ENCODE measurements around the gene CDYL2. TPM values are rescaled to one million over a fixed set of nuclear protein-coding genes. Genes with fewer than 3 reads are reported as not detected.

Gene CDYL2
- total and polyA plus RNA-seq, 4 experiments from 2014 or later = 0.91 to 42.4 (median 20.0) TPM

- POLR2A ChIA-PET (ENCODE audit: partially characterized antibody) = no interaction called here
Observed at GRCh38 chr16:80743273-80743672, 61.1 kb downstream of the CDYL2 start.

GRCh38 chr16:80742331-80742730 lies 62.1 kb downstream of the CDYL2 start:
- Histone ChIP-seq H3K27ac (ENCODE audit: low read depth, low read length) (no peak overlapping the region), H3K4me1 (ENCODE audit: insufficient read depth, low read length) (peaks cover 10% of the 10 kb centered on the region), H3K27me3 (ENCODE audit: insufficient read depth, low read length) (no peaks in the 10 kb centered on the region), H3K9me3 (ENCODE audit: control insufficient read depth in 1 of 2, low read length in 2 of 2) (no peaks in the 10 kb centered on the region), H3K36me3 (ENCODE audit: insufficient read depth, low read length) (no peaks in the 10 kb centered on the region), H3K4me3 (ENCODE audit: low read length in 2 of 2) (no peak overlapping the region)
- H3K4me3 Mint-ChIP-seq = peak overlapping the region in 1 of 8 donors; percentile 11
- ChIA-PET POLR2A (ENCODE audit: partially characterized antibody) (no interaction called here), CTCF (ENCODE audit: partially characterized antibody) (no interaction called here)
- intact Hi-C loops (cut with micrococcal nuclease) = loop anchor here (10.0 kb wide), 1 partner anchor 158 kb away; no protein-coding TSS in a partner anchor
- H3K4me1 Mint-ChIP-seq = peaks cover 11 to 26% (median 12%) of the 10 kb centered on the region in 4 donors
- DNase-seq = no peak
- H3K36me3 Mint-ChIP-seq = peaks cover 18 to 43% of the 10 kb centered on the region in 2 donors
- no peaks in the 10 kb centered on the region for H3K27me3 Mint-ChIP-seq
- H3K9me3 Mint-ChIP-seq = peaks cover 0 to 26% (median 17%) of the 10 kb centered on the region in 8 donors
- peak overlapping the region in 1 of 7 donors; percentile 13 for H3K27ac Mint-ChIP-seq

More at GRCh38 chr16:80743273-80743672, 61.1 kb downstream of the CDYL2 start:
- CTCF ChIA-PET (ENCODE audit: partially characterized antibody) = no interaction called here
- H3K27me3 ChIP-seq (ENCODE audit: insufficient read depth, low read length) = no peaks in the 10 kb centered on the region
- H3K27ac ChIP-seq (ENCODE audit: low read depth, low read length) = no peak overlapping the region
- no peak overlapping the region for H3K4me3 ChIP-seq (ENCODE audit: low read length in 2 of 2)
- H3K9me3 ChIP-seq (ENCODE audit: control insufficient read depth in 1 of 2, low read length in 2 of 2) = no peaks in the 10 kb centered on the region
- Mint-ChIP-seq H3K4me1 (peaks cover 16 to 32% (median 18%) of the 10 kb centered on the region in 4 donors), H3K27me3 (no peaks in the 10 kb centered on the region), H3K9me3 (peaks cover 0 to 26% (median 17%) of the 10 kb centered on the region in 8 donors), H3K36me3 (peaks cover 14 to 43% of the 10 kb centered on the region in 2 donors), H3K4me3 (no peak overlapping the region), H3K27ac (no peak overlapping the region)
- DNase-seq = no peak
- H3K4me1 ChIP-seq (ENCODE audit: insufficient read depth, low read length) = peaks cover 11% of the 10 kb centered on the region
- H3K36me3 ChIP-seq (ENCODE audit: insufficient read depth, low read length) = no peaks in the 10 kb centered on the region
- intact Hi-C loops (cut with micrococcal nuclease) = loop anchor here (10.0 kb wide), 1 partner anchor 158 kb away; no protein-coding TSS in a partner anchor

GRCh38 chr16:80741724-80742123 lies 62.7 kb downstream of the CDYL2 start:
- DNase-seq = no peak
- H3K36me3 Mint-ChIP-seq = peaks cover 18 to 46% of the 10 kb centered on the region in 2 donors
- H3K27ac Mint-ChIP-seq = no peak overlapping the region
- H3K4me1 Mint-ChIP-seq = peaks cover 10 to 25% (median 11%) of the 10 kb centered on the region in 4 donors
- H3K4me1 ChIP-seq (ENCODE audit: insufficient read depth, low read length) = peaks cover 8% of the 10 kb centered on the region
- CTCF ChIA-PET (ENCODE audit: partially characterized antibody) = no interaction called here
- POLR2A ChIA-PET (ENCODE audit: partially characterized antibody) = no interaction called here
- H3K9me3 ChIP-seq (ENCODE audit: control insufficient read depth in 1 of 2, low read length in 2 of 2) = no peaks in the 10 kb centered on the region
- peaks cover 0 to 26% (median 17%) of the 10 kb centered on the region in 8 donors for H3K9me3 Mint-ChIP-seq
- H3K4me3 ChIP-seq (ENCODE audit: low read length in 2 of 2) = no peak overlapping the region
- H3K27ac ChIP-seq (ENCODE audit: low read depth, low read length) = no peak overlapping the region
- no peaks in the 10 kb centered on the region for H3K27me3 Mint-ChIP-seq
- H3K27me3 ChIP-seq (ENCODE audit: insufficient read depth, low read length) = no peaks in the 10 kb centered on the region
- H3K36me3 ChIP-seq (ENCODE audit: insufficient read depth, low read length) = no peaks in the 10 kb centered on the region
- intact Hi-C loops (cut with micrococcal nuclease) = loop anchor here (10.0 kb wide), 1 partner anchor 157 kb away; no protein-coding TSS in a partner anchor
- H3K4me3 Mint-ChIP-seq = no peak overlapping the region

GRCh38 chr16:80739523-80739922 lies 64.9 kb downstream of the CDYL2 start:
- peaks cover 0 to 26% (median 17%) of the 10 kb centered on the region in 8 donors for H3K9me3 Mint-ChIP-seq
- H3K27ac Mint-ChIP-seq = no peak overlapping the region
- H3K4me3 Mint-ChIP-seq = no peak overlapping the region
- POLR2A ChIA-PET (ENCODE audit: partially characterized antibody) = no interaction called here
- intact Hi-C loops (cut with micrococcal nuclease) = no loop called here
- Histone ChIP-seq H3K27ac (ENCODE audit: low read depth, low read length) (no peak overlapping the region), H3K36me3 (ENCODE audit: insufficient read depth, low read length) (no peaks in the 10 kb centered on the region), H3K27me3 (ENCODE audit: insufficient read depth, low read length) (no peaks in the 10 kb centered on the region), H3K4me1 (ENCODE audit: insufficient read depth, low read length) (peaks cover 1% of the 10 kb centered on the region), H3K4me3 (ENCODE audit: low read length in 2 of 2) (no peak overlapping the region), H3K9me3 (ENCODE audit: control insufficient read depth in 1 of 2, low read length in 2 of 2) (no peaks in the 10 kb centered on the region)
- CTCF ChIA-PET (ENCODE audit: partially characterized antibody) = no interaction called here
- H3K27me3 Mint-ChIP-seq = no peaks in the 10 kb centered on the region
- peaks cover 4 to 10% (median 7%) of the 10 kb centered on the region in 4 donors for H3K4me1 Mint-ChIP-seq
- DNase-seq = no peak
- H3K36me3 Mint-ChIP-seq = peaks cover 21 to 53% of the 10 kb centered on the region in 2 donors

GRCh38 chr16:80738521-80738920 lies 65.9 kb downstream of the CDYL2 start:
- Mint-ChIP-seq H3K27me3 (no peaks in the 10 kb centered on the region), H3K9me3 (peaks cover 0 to 26% (median 17%) of the 10 kb centered on the region in 8 donors), H3K36me3 (peaks cover 21 to 45% of the 10 kb centered on the region in 2 donors), H3K4me3 (no peak overlapping the region), H3K4me1 (peaks cover 0 to 10% (median 6%) of the 10 kb centered on the region in 4 donors), H3K27ac (no peak overlapping the region)
- Histone ChIP-seq H3K9me3 (ENCODE audit: control insufficient read depth in 1 of 2, low read length in 2 of 2) (no peaks in the 10 kb centered on the region), H3K4me3 (ENCODE audit: low read length in 2 of 2) (no peak overlapping the region), H3K27ac (ENCODE audit: low read depth, low read length) (no peak overlapping the region), H3K36me3 (ENCODE audit: insufficient read depth, low read length) (no peaks in the 10 kb centered on the region), H3K4me1 (ENCODE audit: insufficient read depth, low read length) (no peaks in the 10 kb centered on the region), H3K27me3 (ENCODE audit: insufficient read depth, low read length) (no peaks in the 10 kb centered on the region)
- no peak for DNase-seq
- CTCF ChIA-PET (ENCODE audit: partially characterized antibody) = no interaction called here
- intact Hi-C loops (cut with micrococcal nuclease) = no loop called here
- POLR2A ChIA-PET (ENCODE audit: partially characterized antibody) = no interaction called here

GRCh38 chr16:80735846-80736245 lies 68.6 kb downstream of the CDYL2 start:
- no peak overlapping the region for H3K4me3 ChIP-seq (ENCODE audit: low read length in 2 of 2)
- no peak for DNase-seq
- Mint-ChIP-seq H3K4me3 (no peak overlapping the region), H3K4me1 (peaks cover 0 to 9% (median 2%) of the 10 kb centered on the region in 4 donors), H3K27me3 (no peaks in the 10 kb centered on the region), H3K9me3 (peaks cover 6 to 43% (median 35%) of the 10 kb centered on the region in 8 donors), H3K27ac (no peak overlapping the region), H3K36me3 (peaks cover 30 to 32% of the 10 kb centered on the region in 2 donors)
- no peaks in the 10 kb centered on the region for H3K27me3 ChIP-seq (ENCODE audit: insufficient read depth, low read length)
- POLR2A ChIA-PET (ENCODE audit: partially characterized antibody) = no interaction called here
- H3K9me3 ChIP-seq (ENCODE audit: control insufficient read depth in 1 of 2, low read length in 2 of 2) = no peaks in the 10 kb centered on the region
- H3K4me1 ChIP-seq (ENCODE audit: insufficient read depth, low read length) = no peaks in the 10 kb centered on the region
- CTCF ChIA-PET (ENCODE audit: partially characterized antibody) = interaction anchor here (0.7 kb wide), 1 partner anchor 12 kb away, joined by 3 read pairs; no protein-coding TSS in a partner anchor
- intact Hi-C loops (cut with micrococcal nuclease) = no loop called here
- H3K27ac ChIP-seq (ENCODE audit: low read depth, low read length) = no peak overlapping the region
- H3K36me3 ChIP-seq (ENCODE audit: insufficient read depth, low read length) = no peaks in the 10 kb centered on the region

GRCh38 chr16:80733407-80733806 lies 71.0 kb downstream of the CDYL2 start:
- Mint-ChIP-seq H3K4me1 (peaks cover 0 to 9% (median 2%) of the 10 kb centered on the region in 4 donors), H3K27ac (no peak overlapping the region), H3K27me3 (no peaks in the 10 kb centered on the region), H3K9me3 (peaks cover 4 to 29% (median 23%) of the 10 kb centered on the region in 8 donors), H3K36me3 (peaks cover 22 to 25% of the 10 kb centered on the region in 2 donors), H3K4me3 (no peak overlapping the region)
- no peaks in the 10 kb centered on the region for H3K27me3 ChIP-seq (ENCODE audit: insufficient read depth, low read length)
- no peaks in the 10 kb centered on the region for H3K9me3 ChIP-seq (ENCODE audit: control insufficient read depth in 1 of 2, low read length in 2 of 2)
- H3K4me1 ChIP-seq (ENCODE audit: insufficient read depth, low read length) = no peaks in the 10 kb centered on the region
- H3K36me3 ChIP-seq (ENCODE audit: insufficient read depth, low read length) = no peaks in the 10 kb centered on the region
- POLR2A ChIA-PET (ENCODE audit: partially characterized antibody) = no interaction called here
- H3K4me3 ChIP-seq (ENCODE audit: low read length in 2 of 2) = no peak overlapping the region
- CTCF ChIA-PET (ENCODE audit: partially characterized antibody) = interaction anchor here (1.0 kb wide), 1 partner anchor 207 kb away, joined by 3 read pairs; no protein-coding TSS in a partner anchor
- DNase-seq = no peak
- H3K27ac ChIP-seq (ENCODE audit: low read depth, low read length) = no peak overlapping the region
- intact Hi-C loops (cut with micrococcal nuclease) = no loop called here

Data from CD4-positive, alpha-beta memory T cell (primary cell).